Esophagus squamous epithelium (tissue), 5 donors: ENCODE data around the gene C1orf167. TPM values are rescaled to one million over a fixed set of nuclear protein-coding genes. Genes with fewer than 3 reads are reported as not detected.

Source experiments
- DNase-seq: peaks from one replicate; lab custom pipeline; 2025; lab: John Stamatoyannopoulos, UW
- H3K27ac ChIP-seq, 4 donors: fragments of 200-600 bp; sonication (generic); one replicate each; pipeline ENCODE4 v1.5.1; 2016 to 2019; ENCODE audit warnings: mild to moderate bottlenecking in 1 of 4
- H3K27me3 ChIP-seq, 4 donors: fragments of 200-600 bp; sonication (generic); 1 replicate in 3 of 4; 2 replicates in 1 of 4; pipeline versions ENCODE4 v1.5.1 to v1.6.0; 2017 to 2021; ENCODE audit warnings: antibody characterized with exemption in 1 of 4
- H3K36me3 ChIP-seq, 3 donors: fragments of 200-600 bp; sonication (generic); one replicate each; pipeline ENCODE4 v1.5.1; 2016 to 2019
- H3K4me1 ChIP-seq, 3 donors: fragments of 200-600 bp; sonication (generic); one replicate each; pipeline ENCODE4 v1.5.1; 2017 to 2019
- H3K4me3 ChIP-seq, 4 donors: fragments of 200-600 bp; sonication (generic); 1 replicate in 3 of 4; 2 replicates in 1 of 4; pipeline ENCODE4 v1.5.1; 2016 to 2019; ENCODE audit warnings: mild to moderate bottlenecking in 2 of 4, moderate library complexity in 1 of 4
- H3K9me3 ChIP-seq, 3 donors: fragments of 200-600 bp; sonication (generic); one replicate each; pipeline ENCODE4 v1.5.1; 2016 to 2019
- CTCF ChIP-seq, 6 experiments: fragments of 450-650 bp in 4 of 6; fragments of 200-600 bp in 2 of 6; sonication (generic) in 2 of 6; IDR thresholded peaks; one replicate each; pipeline ENCODE4 v1.5.1; 2016 to 2019; ENCODE audit warnings: antibody characterized with exemption in 6 of 6, mild to moderate bottlenecking in 4 of 6, moderate library complexity in 4 of 6
- POLR2A ChIP-seq, 4 donors: fragments of 450-650 bp; IDR thresholded peaks; one replicate each; pipeline ENCODE4 v1.6.1; 2017; ENCODE audit warnings: antibody characterized with exemption in 4 of 4, mild to moderate bottlenecking in 4 of 4, moderate library complexity in 3 of 4
- WGBS, 2 donors: methylation state at CpG; one replicate each; pipeline ENCODE4 v1.1.5; 2018; 5-methylcytosine and 5-hydroxymethylcytosine counted together
- intact Hi-C: fragments of 100-400 bp; cut with DNase I; formaldehyde crosslinking; loops from one replicate; pipeline ENCODE4 v1.15.0; 2022
- total RNA-seq, 4 donors: library from RNA; depleted of rRNA; stranded (reverse); fragments of >200 nt; gene quantifications; one replicate each; pipeline ENCODE4 v1.1.0, GENCODE V29; 2016
- donor health status: DM: yes; HTN: yes; CAD: no.

C1orf167 gene
- total RNA-seq, 4 donors from 2014 or later: 0.31 to 2.6 (median 0.76) TPM; not detected in 1

GRCh38 chr1:11806307-11806936, 44.4 kb downstream of the C1orf167 start:
- intact Hi-C loops: no loop called here

GRCh38 chr1:11807133-11807532, 45.1 kb downstream of the C1orf167 start:
- Histone ChIP-seq H3K9me3 (no peaks in the 10 kb centered on the region), H3K4me1 (peaks cover 32 to 65% (median 37%) of the 10 kb centered on the region in 3 donors), H3K4me3 (peak overlapping the region in 3 of 4 donors; percentile 65 to 99 (median 82)), H3K36me3 (peaks cover 0 to 44% (median 5%) of the 10 kb centered on the region in 3 donors), H3K27me3 (no peaks in the 10 kb centered on the region), H3K27ac (peak overlapping the region; percentile 95 to 100 (median 99))
- intact Hi-C loops: no loop called here
- WGBS, 2 donors: 36 to 47% methylated on average over 2 of the region's 2 CpGs
- DNase-seq: no peak
- no peak for TF ChIP-seq CTCF (IDR thresholded peaks at IDR 0.05)
- TF ChIP-seq POLR2A (IDR thresholded peaks at IDR 0.05): no peak

More at GRCh38 chr1:11806307-11806936, 44.4 kb downstream of the C1orf167 start:
- Histone ChIP-seq H3K4me3 (peak overlapping the region; percentile 65 to 99 (median 90)), H3K27ac (peak overlapping the region; percentile 95 to 100 (median 99)), H3K36me3 (peaks cover 0 to 39% (median under 1%) of the 10 kb centered on the region in 3 donors), H3K4me1 (peaks cover 32 to 72% (median 42%) of the 10 kb centered on the region in 3 donors), H3K27me3 (no peaks in the 10 kb centered on the region), H3K9me3 (no peaks in the 10 kb centered on the region)
- TF ChIP-seq POLR2A (IDR thresholded peaks at IDR 0.05) (no peak), CTCF (IDR thresholded peaks at IDR 0.05) (no peak)
- no peak for DNase-seq
- WGBS, 2 donors: 0 to 2% methylated on average over 3 to 6 of the region's 20 CpGs

- peaks cover 0 to 16% (median 0%) of the 10 kb centered on the region in 3 donors for H3K4me1 ChIP-seq
- no peaks in the 10 kb centered on the region for H3K9me3 ChIP-seq
- intact Hi-C loops: no loop called here
- H3K36me3 ChIP-seq: peaks cover 0 to 82% (median 25%) of the 10 kb centered on the region in 3 donors
- 85 to 86% methylated on average over 5 of the region's 5 CpGs for WGBS, 2 donors
- DNase-seq: no peak
- TF ChIP-seq POLR2A (IDR thresholded peaks at IDR 0.05) (no peak), CTCF (IDR thresholded peaks at IDR 0.05) (no peak)
- no peak overlapping the region for H3K27ac ChIP-seq
- H3K4me3 ChIP-seq: no peak overlapping the region
- H3K27me3 ChIP-seq: no peaks in the 10 kb centered on the region
Measured at GRCh38 chr1:11813021-11813420, 51.0 kb downstream of the C1orf167 start.

GRCh38 chr1:11817192-11817591, 55.2 kb downstream of the C1orf167 start:
- H3K4me3 ChIP-seq: no peak overlapping the region
- DNase-seq: no peak
- TF ChIP-seq CTCF (IDR thresholded peaks at IDR 0.05) (no peak), POLR2A (IDR thresholded peaks at IDR 0.05) (no peak)
- H3K36me3 ChIP-seq: peaks cover 9 to 87% (median 30%) of the 10 kb centered on the region in 3 donors
- no peaks in the 10 kb centered on the region for H3K4me1 ChIP-seq
- WGBS, 2 donors: 93 to 97% methylated on average over 12 of the region's 12 CpGs
- no peaks in the 10 kb centered on the region for H3K9me3 ChIP-seq
- no peaks in the 10 kb centered on the region for H3K27me3 ChIP-seq
- intact Hi-C loops: no loop called here
- no peak overlapping the region for H3K27ac ChIP-seq

GRCh38 chr1:11822091-11822490, 60.1 kb downstream of the C1orf167 start:
- TF ChIP-seq POLR2A (IDR thresholded peaks at IDR 0.05) (no peak), CTCF (IDR thresholded peaks at IDR 0.05) (no peak)
- intact Hi-C loops: no loop called here
- Histone ChIP-seq H3K4me1 (no peaks in the 10 kb centered on the region), H3K27ac (no peak overlapping the region), H3K36me3 (peaks cover 9 to 100% (median 21%) of the 10 kb centered on the region in 3 donors), H3K4me3 (no peak overlapping the region), H3K9me3 (no peaks in the 10 kb centered on the region), H3K27me3 (no peaks in the 10 kb centered on the region)
- WGBS, 2 donors: 70 to 91% methylated on average over 3 of the region's 3 CpGs
- no peak for DNase-seq
